Right lobe of liver (tissue), 6 donors: ENCODE measurements around the gene VILL. TPM values are rescaled to one million over a fixed set of nuclear protein-coding genes. Genes with fewer than 3 reads are reported as not detected.

Experiments used
- ATAC-seq, 4 donors: fragments of 200-7000 bp; cut with Tn5 transposase; one replicate each; pipeline ENCODE4 v1.9.1; 2020; ENCODE audit warnings: mild to moderate bottlenecking in 4 of 4, moderate library complexity in 4 of 4
- DNase-seq, 3 donors: peaks; one replicate each; pipeline ENCODE4 v3.0.0-alpha.2; 2020
- H3K27ac ChIP-seq, 3 donors: fragments of 200-600 bp; one replicate each; pipeline ENCODE4 v1.8.0; 2022
- H3K27me3 ChIP-seq, 2 donors: fragments of 200-600 bp; one replicate each; pipeline ENCODE4 v1.8.0; 2022
- H3K36me3 ChIP-seq, 4 donors: fragments of 200-600 bp; sonication (generic) in 1 of 4; one replicate each; pipeline versions ENCODE4 v1.5.1 to v1.8.0; 2017 to 2022; ENCODE audit warnings: control low read depth in 1 of 4
- H3K4me1 ChIP-seq, 4 donors: fragments of 200-600 bp; sonication (generic) in 1 of 4; one replicate each; pipeline versions ENCODE4 v1.5.1 to v1.8.0; 2017 to 2022; ENCODE audit warnings: control low read depth in 1 of 4
- H3K4me3 ChIP-seq, 3 donors: fragments of 200-600 bp; one replicate each; pipeline ENCODE4 v1.8.0; 2022
- H3K9me3 ChIP-seq, 4 donors: fragments of 200-600 bp; sonication (generic) in 1 of 4; one replicate each; pipeline versions ENCODE4 v1.5.1 to v1.8.0; 2017 to 2022; ENCODE audit warnings: control low read depth in 1 of 4
- POLR2A ChIP-seq: fragments of 450-650 bp; IDR thresholded peaks from one replicate; pipeline ENCODE4 v1.6.1; 2017; ENCODE audit warnings: antibody characterized with exemption, mild to moderate bottlenecking
- WGBS: methylation state at CpG from one replicate; pipeline ENCODE4 v1.1.6; 2018; ENCODE audit warnings: low coverage, low lambda C conversion rate; ENCODE audit not compliant: insufficient coverage; ENCODE audit errors: missing lambda C conversion rate; 5-methylcytosine and 5-hydroxymethylcytosine counted together
- intact Hi-C, 2 donors: fragments of 100-400 bp; cut with DNase I; formaldehyde crosslinking; loops; one replicate each; pipeline versions ENCODE4 v1.11.2 to v1.14.1; 2022
- total RNA-seq, 6 experiments: library from RNA; depleted of rRNA in 2 of 6; stranded (reverse); fragments of >200 nt in 2 of 6; fragmentation: NEBNext Ultra II Directional in 3 of 6; extraction: Animal tissue kit (Norgen Biotek cat#: 25700) in 3 of 6; gene quantifications; one replicate each; pipeline versions ENCODE4 v1.1.0 to v1.2.4, GENCODE V29; 2016 to 2023
- TF ChIP-seq, protein P1 (sequence below), 4 donors: fragments of 200-600 bp in 3 of 4; fragments of 450-650 bp in 1 of 4; IDR thresholded peaks; one replicate each; pipeline versions ENCODE4 v1.5.1 to v1.8.0; 2016 to 2022; ENCODE audit warnings: antibody characterized with exemption in 4 of 4, mild to moderate bottlenecking in 2 of 4
- donor health status: DM: no; HTN: yes; CAD: no.
- donor health status: DM: no; HTN: no; CAD: no.
- donor health status: DM: no; HTN: no; CAD: no.
- donor health status: DM: no; HTN: yes; CAD: no.
- donor health status: DM: no; HTN: yes; CAD: no.

VILL gene
- total RNA-seq, 6 experiments from 2014 or later, result 0.25 to 1.5 (median 0.97) TPM

DNA sequence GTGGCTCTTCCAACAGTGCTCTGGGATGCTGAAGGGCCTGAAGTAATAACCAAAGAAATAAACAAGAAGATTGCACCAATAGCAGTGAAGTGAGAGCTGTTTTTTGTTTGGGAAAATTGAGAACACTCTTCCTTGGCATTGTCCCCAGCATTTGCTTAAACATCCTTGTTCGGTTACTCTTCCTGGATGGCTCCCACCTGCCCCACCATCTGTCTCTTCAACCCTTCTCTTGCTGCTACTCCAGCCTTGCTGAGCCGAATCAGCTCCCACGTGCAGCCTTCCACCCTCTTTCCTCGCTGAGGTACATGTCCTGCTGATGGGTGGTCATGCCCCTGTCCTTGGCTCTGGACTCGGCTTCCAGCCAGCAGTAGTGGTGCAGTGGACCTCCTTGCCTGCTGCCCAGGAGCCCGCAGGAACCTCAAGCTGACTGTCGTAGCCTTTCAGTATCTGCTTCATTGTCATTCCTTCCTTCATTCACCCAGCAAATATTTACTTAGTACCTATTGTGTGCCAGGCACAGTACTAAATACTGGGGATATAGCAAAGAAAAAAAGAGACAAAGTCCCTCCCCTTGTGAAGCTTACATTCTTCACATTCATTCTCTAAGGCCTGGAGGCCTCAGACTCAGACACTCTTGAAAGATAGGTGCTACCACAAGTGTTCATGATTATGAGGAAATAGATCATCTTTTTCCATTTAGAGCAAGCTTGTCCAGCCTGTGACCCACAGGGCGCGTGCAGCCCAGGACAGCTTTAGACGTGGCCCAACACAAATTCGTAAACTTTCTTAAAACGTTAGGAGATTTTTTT is 17.1 kb upstream of the VILL start:
- no peak for TF ChIP-seq POLR2A
- TF ChIP-seq, protein P1, sequence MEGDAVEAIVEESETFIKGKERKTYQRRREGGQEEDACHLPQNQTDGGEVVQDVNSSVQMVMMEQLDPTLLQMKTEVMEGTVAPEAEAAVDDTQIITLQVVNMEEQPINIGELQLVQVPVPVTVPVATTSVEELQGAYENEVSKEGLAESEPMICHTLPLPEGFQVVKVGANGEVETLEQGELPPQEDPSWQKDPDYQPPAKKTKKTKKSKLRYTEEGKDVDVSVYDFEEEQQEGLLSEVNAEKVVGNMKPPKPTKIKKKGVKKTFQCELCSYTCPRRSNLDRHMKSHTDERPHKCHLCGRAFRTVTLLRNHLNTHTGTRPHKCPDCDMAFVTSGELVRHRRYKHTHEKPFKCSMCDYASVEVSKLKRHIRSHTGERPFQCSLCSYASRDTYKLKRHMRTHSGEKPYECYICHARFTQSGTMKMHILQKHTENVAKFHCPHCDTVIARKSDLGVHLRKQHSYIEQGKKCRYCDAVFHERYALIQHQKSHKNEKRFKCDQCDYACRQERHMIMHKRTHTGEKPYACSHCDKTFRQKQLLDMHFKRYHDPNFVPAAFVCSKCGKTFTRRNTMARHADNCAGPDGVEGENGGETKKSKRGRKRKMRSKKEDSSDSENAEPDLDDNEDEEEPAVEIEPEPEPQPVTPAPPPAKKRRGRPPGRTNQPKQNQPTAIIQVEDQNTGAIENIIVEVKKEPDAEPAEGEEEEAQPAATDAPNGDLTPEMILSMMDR (IDR thresholded peaks at IDR 0.05), result no peak
- Histone ChIP-seq H3K4me1 (no peaks in the 10 kb centered on the region), H3K36me3 (peaks cover 0 to 10% (median 3%) of the 10 kb centered on the region in 4 donors), H3K4me3 (no peak overlapping the region), H3K27me3 (no peaks in the 10 kb centered on the region), H3K27ac (no peak overlapping the region), H3K9me3 (no peaks in the 10 kb centered on the region)
- intact Hi-C loops, result loop anchor here in 1 of 2 donors (5.0 kb wide), 1 partner anchor 121 kb away; no protein-coding TSS in a partner anchor
- 85% methylated on average over 8 of the region's 12 CpGs for WGBS
- DNase-seq (peak in 2 of 3 donors; percentile 30 to 35), ATAC-seq (no peak)

DNA sequence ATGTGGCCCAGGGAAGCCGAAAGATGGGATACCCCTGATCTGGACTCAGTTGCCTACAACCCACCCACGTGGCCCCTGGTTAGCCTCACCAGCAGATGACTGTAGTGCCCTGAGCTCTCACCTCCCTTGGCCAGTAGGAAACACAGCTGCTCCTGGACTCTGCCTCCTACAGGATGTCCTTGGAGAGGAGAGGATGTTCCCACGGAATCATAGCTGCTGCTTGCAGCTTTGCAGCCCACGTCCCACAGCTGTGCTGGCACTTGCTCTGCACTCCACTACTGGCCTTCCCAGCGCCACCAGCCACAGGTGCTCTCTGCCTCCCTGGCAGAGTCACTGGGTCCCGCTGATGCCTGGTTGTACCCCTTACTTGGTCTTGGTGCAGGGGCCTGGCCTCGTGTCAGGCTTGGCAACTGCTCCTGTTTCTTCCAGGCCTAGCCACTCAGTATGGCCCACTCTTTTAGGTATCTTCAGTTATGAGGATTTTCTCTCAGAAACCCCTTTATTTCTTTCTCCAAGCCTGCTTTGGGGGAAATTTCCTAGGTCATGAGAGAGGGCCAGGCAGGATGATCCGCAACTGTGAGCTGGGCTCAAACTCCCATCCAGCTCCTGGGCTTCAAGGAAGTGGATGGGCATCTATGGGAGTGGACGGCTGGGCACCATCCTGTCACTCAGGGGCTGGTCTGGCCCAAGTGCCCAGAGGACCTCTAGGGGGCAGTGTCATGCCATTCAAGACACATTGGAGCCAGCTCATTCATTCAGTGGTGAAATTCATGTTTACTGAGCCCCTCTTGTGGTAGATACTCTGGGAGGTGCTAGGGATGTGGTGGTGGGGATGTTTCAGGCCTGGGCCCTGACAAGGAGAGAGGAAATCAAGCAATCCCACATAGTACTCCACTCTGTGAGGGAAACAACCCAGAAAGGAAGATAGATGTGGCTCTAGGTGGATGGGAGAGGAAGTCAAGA is 16.2 kb upstream of the VILL start:
- intact Hi-C loops, result loop anchor here in 1 of 2 donors (5.0 kb wide), 1 partner anchor 122 kb away; no protein-coding TSS in a partner anchor
- Histone ChIP-seq H3K36me3 (peaks cover 0 to 10% (median 3%) of the 10 kb centered on the region in 4 donors), H3K27ac (no peak overlapping the region)

DNA sequence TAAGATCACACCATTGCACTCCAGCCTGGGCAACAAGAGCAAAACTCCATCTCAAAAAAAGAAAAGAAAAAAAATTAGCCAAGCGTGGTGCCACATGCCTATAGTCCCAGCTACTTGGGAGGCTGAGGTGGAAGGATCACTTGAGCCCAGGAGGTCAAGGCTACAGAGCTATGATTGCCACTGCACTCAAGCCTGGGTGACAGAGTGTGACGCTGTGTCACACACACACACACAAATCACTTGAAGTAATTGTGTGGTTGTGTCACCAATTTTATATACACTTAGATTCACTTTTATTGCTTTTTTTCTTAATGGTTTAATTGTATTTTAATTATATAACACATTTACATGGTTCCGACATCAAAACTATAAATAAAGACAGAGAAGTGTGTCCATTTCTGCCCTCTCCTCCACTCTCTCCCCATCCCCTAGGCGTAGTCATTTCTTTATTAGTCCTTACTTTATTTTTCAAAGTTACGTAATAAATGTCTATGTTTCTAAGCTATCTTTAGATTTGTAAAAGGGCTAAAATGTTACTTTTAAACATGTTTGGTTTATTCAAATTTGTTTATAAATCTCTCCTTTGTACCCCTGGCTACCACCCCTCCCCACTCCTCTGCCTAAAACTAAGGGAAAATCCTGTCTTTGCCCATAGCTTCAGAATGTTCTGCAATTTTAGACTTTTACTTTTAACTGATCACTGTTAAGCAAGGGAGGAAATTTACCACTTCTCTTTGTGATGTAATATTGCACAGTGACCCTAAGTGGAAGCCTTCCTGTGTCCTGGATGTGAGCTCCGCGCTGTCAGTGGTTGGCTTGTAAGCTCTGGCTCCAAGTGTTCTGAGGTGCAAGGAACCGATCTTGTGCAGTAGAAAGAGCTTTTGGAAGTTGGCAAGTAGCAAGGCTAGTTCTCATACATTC is 10.8 kb upstream of the VILL start:
- no peaks in the 10 kb centered on the region for H3K9me3 ChIP-seq

More for the DNA sequence above, 16.2 kb upstream of the VILL start:
- Histone ChIP-seq H3K4me3 (no peak overlapping the region), H3K27me3 (no peaks in the 10 kb centered on the region), H3K4me1 (no peaks in the 10 kb centered on the region), H3K9me3 (no peaks in the 10 kb centered on the region)
- WGBS, result 48% methylated on average over 6 of the region's 9 CpGs
- ATAC-seq, result peak; percentile 86 to 93 (median 86)
- TF ChIP-seq, protein P1 (IDR thresholded peaks at IDR 0.05), result peak; percentile 68 to 84 (median 78)
- no peak for TF ChIP-seq POLR2A
- peak; percentile 67 to 69 (median 67) for DNase-seq

More for the DNA sequence above, 10.8 kb upstream of the VILL start:
- no peaks in the 10 kb centered on the region for H3K27me3 ChIP-seq
- 55% methylated on average over 7 of the region's 8 CpGs for WGBS
- H3K36me3 ChIP-seq, result peaks cover 0 to 10% (median 3%) of the 10 kb centered on the region in 4 donors
- H3K4me1 ChIP-seq, result peaks cover 0 to 15% (median 1%) of the 10 kb centered on the region in 4 donors
- TF ChIP-seq, protein P1 (IDR thresholded peaks at IDR 0.05), result no peak
- TF ChIP-seq POLR2A, result no peak
- ATAC-seq (peak; percentile 72 to 84 (median 78)), DNase-seq (peak in 2 of 3 donors; percentile 48 to 53)
- intact Hi-C loops, result no loop called here
- no peak overlapping the region for H3K4me3 ChIP-seq
- H3K27ac ChIP-seq, result peak overlapping the region in 1 of 3 donors; percentile 18
